GM20431 (cell line): ENCODE data around the gene CKS2.
"Not testable (repeated sequence)": the region's sequence is repeated elsewhere in the genome, so short reads cannot be mapped to it uniquely, and the experiment has no call there.

Experiments
- in situ Hi-C: fragments of 300-500 bp; cut with MseI, MboI; formaldehyde crosslinking; loops from one replicate; pipeline ENCODE4 v1.15.0; 2020; ENCODE audit warnings: low sequenced_read_pairs; ENCODE audit not compliant: unreplicated experiment

CKS2 gene

GRCh38 chr9:89309608-89310474, 1.2 kb upstream of the CKS2 start:
- in situ Hi-C loops: no loop called here

- in situ Hi-C loops: no loop called here
Measured at GRCh38 chr9:89311346-89312221, 589 bp downstream of the CKS2 start.

- in situ Hi-C loops: no loop called here
Measured at GRCh38 chr9:89312222-89312571, 1.2 kb downstream of the CKS2 start.

- in situ Hi-C loops: no loop called here
Measured at GRCh38 chr9:89313842-89314241, 2.8 kb downstream of the CKS2 start.

- in situ Hi-C loops: no loop called here
Measured at GRCh38 chr9:89314955-89315354, 4.0 kb downstream of the CKS2 start.

- in situ Hi-C loops: no loop called here
Measured at GRCh38 chr9:89315482-89315881, 4.5 kb downstream of the CKS2 start.

- in situ Hi-C loops: no loop called here
Measured at GRCh38 chr9:89317282-89317681, 6.3 kb downstream of the CKS2 start.

GRCh38 chr9:89318123-89319014, 7.4 kb downstream of the CKS2 start, which contains the start of gene SECISBP2:
TSS of gene SECISBP2 (plus strand) at chr9:89318500. CDS start at chr9:89318577, 77 bp downstream.
- in situ Hi-C loops: no loop called here

- in situ Hi-C loops: no loop called here
Measured at GRCh38 chr9:89319015-89319905, 8.3 kb downstream of the CKS2 start.

- in situ Hi-C loops: no loop called here
Measured at GRCh38 chr9:89323390-89323789, 12.4 kb downstream of the CKS2 start.

- in situ Hi-C loops: no loop called here
Measured at GRCh38 chr9:89325733-89326132, 14.7 kb downstream of the CKS2 start.

GRCh38 chr9:89328064-89328463, 17.1 kb downstream of the CKS2 start:
- in situ Hi-C loops: no loop called here

- in situ Hi-C loops: no loop called here
Measured at GRCh38 chr9:89329917-89330316, 18.9 kb downstream of the CKS2 start.

GRCh38 chr9:89330513-89330912, 19.5 kb downstream of the CKS2 start:
- in situ Hi-C loops: no loop called here

GRCh38 chr9:89339807-89340206, 28.8 kb downstream of the CKS2 start:
- in situ Hi-C loops: no loop called here

- in situ Hi-C loops: no loop called here
Measured at GRCh38 chr9:89340332-89340731, 29.3 kb downstream of the CKS2 start.

GRCh38 chr9:89342213-89342612, 31.2 kb downstream of the CKS2 start:
- in situ Hi-C loops: no loop called here

GRCh38 chr9:89342948-89343347, 32.0 kb downstream of the CKS2 start:
- in situ Hi-C loops: no loop called here

GRCh38 chr9:89343812-89344211, 32.8 kb downstream of the CKS2 start:
- in situ Hi-C loops: not testable (repeated sequence)
